ENCODE results near the gene FBXO38.

The FBXO38 gene

DNA sequence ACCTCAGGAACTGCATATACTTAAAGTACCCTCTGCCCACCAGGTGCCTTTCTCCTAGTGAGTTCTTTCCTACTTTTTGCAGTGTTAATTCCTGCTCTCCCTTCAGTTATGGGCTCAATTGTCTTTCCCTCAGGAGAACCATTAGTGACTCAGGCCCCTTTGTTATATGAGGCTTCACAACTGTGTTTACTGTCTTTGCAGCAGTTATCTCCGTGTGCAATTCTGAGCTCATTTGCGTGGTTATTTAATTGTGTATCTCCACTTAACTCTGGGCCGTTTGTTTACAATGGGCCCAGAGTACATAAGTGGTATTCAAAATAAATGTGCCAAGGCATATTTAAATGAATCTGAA lies 9.6 kb downstream of the FBXO38 start:
- Histone ChIP-seq H3K27ac (no peak overlapping the region), H3K4me3 (ENCODE audit: low read depth, low read length) (no peak overlapping the region), H3K27me3 (ENCODE audit: control insufficient read depth, insufficient read depth, low read length) (no peaks in the 10 kb centered on the region), H3K79me2 (peaks cover 34% of the 10 kb centered on the region), H3K4me1 (peaks cover 8% of the 10 kb centered on the region), H2AFZ (no peak overlapping the region), H3K4me2 (ENCODE audit: low read length) (no peak overlapping the region), H3K36me3 (ENCODE audit: control insufficient read depth, insufficient read depth, low read length) (no peaks in the 10 kb centered on the region), H3K9me3 (ENCODE audit: control insufficient read depth, low read length) (no peaks in the 10 kb centered on the region), H3K9ac (no peak overlapping the region)
- TF ChIP-seq, protein P1, sequence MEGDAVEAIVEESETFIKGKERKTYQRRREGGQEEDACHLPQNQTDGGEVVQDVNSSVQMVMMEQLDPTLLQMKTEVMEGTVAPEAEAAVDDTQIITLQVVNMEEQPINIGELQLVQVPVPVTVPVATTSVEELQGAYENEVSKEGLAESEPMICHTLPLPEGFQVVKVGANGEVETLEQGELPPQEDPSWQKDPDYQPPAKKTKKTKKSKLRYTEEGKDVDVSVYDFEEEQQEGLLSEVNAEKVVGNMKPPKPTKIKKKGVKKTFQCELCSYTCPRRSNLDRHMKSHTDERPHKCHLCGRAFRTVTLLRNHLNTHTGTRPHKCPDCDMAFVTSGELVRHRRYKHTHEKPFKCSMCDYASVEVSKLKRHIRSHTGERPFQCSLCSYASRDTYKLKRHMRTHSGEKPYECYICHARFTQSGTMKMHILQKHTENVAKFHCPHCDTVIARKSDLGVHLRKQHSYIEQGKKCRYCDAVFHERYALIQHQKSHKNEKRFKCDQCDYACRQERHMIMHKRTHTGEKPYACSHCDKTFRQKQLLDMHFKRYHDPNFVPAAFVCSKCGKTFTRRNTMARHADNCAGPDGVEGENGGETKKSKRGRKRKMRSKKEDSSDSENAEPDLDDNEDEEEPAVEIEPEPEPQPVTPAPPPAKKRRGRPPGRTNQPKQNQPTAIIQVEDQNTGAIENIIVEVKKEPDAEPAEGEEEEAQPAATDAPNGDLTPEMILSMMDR (IDR thresholded peaks at IDR 0.05), result no peak

DNA sequence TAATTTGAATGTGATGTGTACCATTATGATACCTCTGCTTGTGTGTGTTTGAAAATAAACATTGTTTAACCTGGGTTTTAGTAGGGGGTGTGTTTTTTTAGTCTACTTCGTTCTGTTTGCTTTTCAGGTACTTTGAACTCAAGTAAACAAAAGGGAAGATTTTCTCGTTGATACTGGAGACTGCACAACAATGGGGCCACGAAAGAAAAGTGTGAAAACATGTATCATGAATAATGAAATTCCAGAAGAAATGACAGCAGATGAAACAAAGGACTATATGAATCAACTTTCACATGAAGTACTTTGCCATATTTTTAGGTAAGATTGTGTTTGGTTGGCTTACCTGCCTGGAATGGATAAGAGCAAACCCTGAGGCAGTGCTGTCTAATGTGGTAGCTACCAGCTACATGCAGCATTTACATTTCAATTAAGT lies 10.8 kb downstream of the FBXO38 start:
- Histone ChIP-seq H3K36me3 (ENCODE audit: control insufficient read depth, insufficient read depth, low read length) (no peaks in the 10 kb centered on the region), H3K4me2 (ENCODE audit: low read length) (no peak overlapping the region), H3K4me1 (peaks cover 8% of the 10 kb centered on the region), H3K9ac (no peak overlapping the region), H3K27ac (no peak overlapping the region), H3K79me2 (peaks cover 24% of the 10 kb centered on the region), H2AFZ (no peak overlapping the region), H3K27me3 (ENCODE audit: control insufficient read depth, insufficient read depth, low read length) (no peaks in the 10 kb centered on the region), H3K9me3 (ENCODE audit: control insufficient read depth, low read length) (no peaks in the 10 kb centered on the region), H3K4me3 (ENCODE audit: low read depth, low read length) (no peak overlapping the region)
- TF ChIP-seq, protein P1 (IDR thresholded peaks at IDR 0.05), result no peak

DNA sequence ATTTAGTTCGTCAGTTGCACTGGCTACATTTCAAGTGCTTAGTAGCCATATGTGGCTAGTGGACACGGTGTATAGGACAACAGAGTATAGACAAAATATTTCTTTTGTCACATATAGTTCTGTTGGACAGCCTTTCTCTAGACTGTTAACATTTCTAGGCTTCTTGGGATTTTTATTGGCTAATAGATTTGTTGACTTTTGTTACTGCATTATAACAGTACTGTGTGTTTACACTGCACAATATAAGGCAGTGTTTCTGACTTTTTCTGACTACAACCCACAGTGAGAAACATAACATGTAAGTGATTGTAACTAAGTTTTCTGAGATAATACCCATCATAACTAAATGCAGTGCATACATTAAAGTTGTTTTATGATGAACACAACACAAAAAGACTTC lies 11.3 kb downstream of the FBXO38 start:
- Histone ChIP-seq H3K79me2 (peaks cover 19% of the 10 kb centered on the region), H3K4me3 (ENCODE audit: low read depth, low read length) (no peak overlapping the region), H2AFZ (no peak overlapping the region), H3K27ac (no peak overlapping the region), H3K9me3 (ENCODE audit: control insufficient read depth, low read length) (no peaks in the 10 kb centered on the region), H3K9ac (no peak overlapping the region), H3K36me3 (ENCODE audit: control insufficient read depth, insufficient read depth, low read length) (no peaks in the 10 kb centered on the region), H3K4me2 (ENCODE audit: low read length) (no peak overlapping the region), H3K27me3 (ENCODE audit: control insufficient read depth, insufficient read depth, low read length) (no peaks in the 10 kb centered on the region), H3K4me1 (peaks cover 8% of the 10 kb centered on the region)
- TF ChIP-seq, protein P1 (IDR thresholded peaks at IDR 0.05), result no peak

DNA sequence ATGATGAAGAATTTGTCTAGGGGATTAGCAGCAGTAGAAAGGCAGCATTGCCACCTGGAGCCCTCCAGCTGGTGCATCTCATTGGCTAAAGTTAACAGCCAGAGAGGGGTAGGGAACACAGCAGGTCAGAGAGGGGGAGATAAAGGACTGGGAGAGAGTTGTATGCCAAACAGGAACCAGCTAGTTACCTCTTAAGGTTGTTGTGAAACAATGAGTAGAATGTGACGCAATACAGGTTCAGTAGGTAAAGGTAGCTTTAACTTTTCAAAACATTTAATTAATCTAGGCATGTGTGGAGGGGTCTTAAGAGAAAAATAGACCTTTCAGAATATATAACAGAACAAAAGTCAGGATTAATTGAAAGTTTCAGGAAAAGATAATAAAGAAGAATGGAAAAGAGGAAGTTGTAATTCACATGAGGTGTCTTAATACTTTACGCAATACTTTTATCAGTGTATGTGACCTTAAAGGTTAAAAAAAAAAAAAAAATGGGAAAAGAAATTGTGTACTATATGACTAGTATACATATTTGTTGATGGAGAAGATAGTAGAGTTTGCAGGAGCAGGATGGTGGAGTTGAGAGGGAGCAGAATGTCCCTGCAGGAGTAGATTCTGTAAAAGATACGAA lies 14.3 kb downstream of the FBXO38 start:
- TF ChIP-seq, protein P1 (IDR thresholded peaks at IDR 0.05), result no peak
- H3K79me2 ChIP-seq, result peaks cover 4% of the 10 kb centered on the region
- peaks cover 8% of the 10 kb centered on the region for H3K4me1 ChIP-seq
- H3K27me3 ChIP-seq (ENCODE audit: control insufficient read depth, insufficient read depth, low read length), result no peaks in the 10 kb centered on the region
- no peak overlapping the region for H3K4me2 ChIP-seq (ENCODE audit: low read length)
- no peak overlapping the region for H3K27ac ChIP-seq
- H3K4me3 ChIP-seq (ENCODE audit: low read depth, low read length), result no peak overlapping the region
- no peaks in the 10 kb centered on the region for H3K9me3 ChIP-seq (ENCODE audit: control insufficient read depth, low read length)
- no peaks in the 10 kb centered on the region for H3K36me3 ChIP-seq (ENCODE audit: control insufficient read depth, insufficient read depth, low read length)
- H2AFZ ChIP-seq, result no peak overlapping the region
- no peak overlapping the region for H3K9ac ChIP-seq

DNA sequence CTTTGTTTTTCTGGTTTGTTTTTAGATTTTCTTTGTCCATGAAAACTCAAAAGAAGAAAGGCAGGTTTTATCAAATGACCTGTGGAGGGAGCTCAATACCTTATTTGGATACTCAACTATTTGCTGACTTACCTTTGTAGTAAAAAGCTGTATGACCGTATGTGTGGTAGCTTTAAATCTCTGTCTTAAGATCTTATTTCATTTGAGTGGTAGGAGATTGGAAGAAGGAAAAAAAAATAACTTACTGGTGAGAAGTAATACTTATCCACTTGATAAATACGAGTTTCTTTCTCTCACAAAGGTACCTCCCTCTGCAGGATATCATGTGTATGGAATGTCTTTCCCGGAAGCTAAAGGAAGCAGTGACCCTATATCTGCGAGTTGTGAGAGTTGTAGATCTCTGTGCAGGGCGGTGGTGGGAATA lies 15.0 kb downstream of the FBXO38 start:
- Histone ChIP-seq H3K79me2 (peaks cover 2% of the 10 kb centered on the region), H3K4me3 (ENCODE audit: low read depth, low read length) (no peak overlapping the region), H3K4me2 (ENCODE audit: low read length) (no peak overlapping the region), H3K27me3 (ENCODE audit: control insufficient read depth, insufficient read depth, low read length) (no peaks in the 10 kb centered on the region), H3K9ac (no peak overlapping the region), H3K4me1 (peaks cover 8% of the 10 kb centered on the region), H3K27ac (no peak overlapping the region), H2AFZ (no peak overlapping the region), H3K9me3 (ENCODE audit: control insufficient read depth, low read length) (no peaks in the 10 kb centered on the region), H3K36me3 (ENCODE audit: control insufficient read depth, insufficient read depth, low read length) (no peaks in the 10 kb centered on the region)
- TF ChIP-seq, protein P1 (IDR thresholded peaks at IDR 0.05), result no peak
